ENCODE measurements around the gene RPTOR.

Gene RPTOR

GRCh38 chr17:80989586-80989913 lies 444.9 kb downstream of the RPTOR start:
- CTCF ChIA-PET, result interaction anchor here (0.6 to 1.0 kb wide), 3 partner anchors 28 to 141 kb away, joined by 3 to 6 read pairs (median 3); no protein-coding TSS in a partner anchor
- TF ChIP-seq CTCF (conservative IDR thresholded peaks at IDR 0.05; ENCODE audit: low read depth), result no peak

GRCh38 chr17:80990921-80991644 lies 446.4 kb downstream of the RPTOR start:
- ChIA-PET POLR2A (ENCODE audit: low non-redundant PET) (no interaction called here), CTCF (interaction anchor here (0.6 kb wide), 1 partner anchor 667 kb away, joined by 3 read pairs; no protein-coding TSS in a partner anchor)
- DNase-seq (ENCODE audit: low spot score), result no peak
- no peak for TF ChIP-seq CTCF (conservative IDR thresholded peaks at IDR 0.05; ENCODE audit: low read depth)
- peak overlapping the region; percentile 78 for H3K27ac ChIP-seq

More at GRCh38 chr17:80989586-80989913, 444.9 kb downstream of the RPTOR start:
- no peak for DNase-seq (ENCODE audit: low spot score)
- H3K27ac ChIP-seq, result peak overlapping the region; percentile 21
- POLR2A ChIA-PET (ENCODE audit: low non-redundant PET), result no interaction called here

- peak; percentile 59 for DNase-seq (ENCODE audit: low spot score)
- POLR2A ChIA-PET (ENCODE audit: low non-redundant PET), result no interaction called here
- H3K27ac ChIP-seq, result peak within 1 kb of the TSS; percentile 78
- TF ChIP-seq CTCF (conservative IDR thresholded peaks at IDR 0.05; ENCODE audit: low read depth), result peak; percentile 26
- CTCF ChIA-PET, result interaction anchor here (0.7 kb wide), 2 partner anchors 94 to 997 kb away, joined by 3 to 5 read pairs; no protein-coding TSS in a partner anchor
These were observed 447.0 kb downstream of the RPTOR start, which contains the start of gene CHMP6 for GRCh38 chr17:80991645-80992076. Gene CHMP6 (plus strand): TSS chr17:80991841. CDS start chr17:80991919, 78 bp downstream.

- CTCF ChIA-PET, result interaction anchor here (0.7 kb wide), 2 partner anchors 93 to 998 kb away, joined by 3 to 5 read pairs; no protein-coding TSS in a partner anchor
- no peak for TF ChIP-seq CTCF (conservative IDR thresholded peaks at IDR 0.05; ENCODE audit: low read depth)
- peak overlapping the region; percentile 78 for H3K27ac ChIP-seq
- DNase-seq (ENCODE audit: low spot score), result no peak
- POLR2A ChIA-PET (ENCODE audit: low non-redundant PET), result no interaction called here
These were observed 447.7 kb downstream of the RPTOR start for GRCh38 chr17:80992077-80992947.

- ChIA-PET POLR2A (ENCODE audit: low non-redundant PET) (no interaction called here), CTCF (no interaction called here)
- peak overlapping the region; percentile 78 for H3K27ac ChIP-seq
- no peak for TF ChIP-seq CTCF (conservative IDR thresholded peaks at IDR 0.05; ENCODE audit: low read depth)
- no peak for DNase-seq (ENCODE audit: low spot score)
These were observed 448.4 kb downstream of the RPTOR start for GRCh38 chr17:80992948-80993624.

- peak overlapping the region; percentile 20 for H3K27ac ChIP-seq
- ChIA-PET POLR2A (ENCODE audit: low non-redundant PET) (no interaction called here), CTCF (no interaction called here)
- no peak for DNase-seq (ENCODE audit: low spot score)
- TF ChIP-seq CTCF (conservative IDR thresholded peaks at IDR 0.05; ENCODE audit: low read depth), result no peak
These were observed 450.5 kb downstream of the RPTOR start for GRCh38 chr17:80995131-80995530.

Data from RWPE1 (cell line).